Stimulated activated naive CD8-positive, alpha-beta T cell treated with anti-CD3 and anti-CD28 coated beads, Interleukin-15, Interleukin-2, amounts not matched to agents 100 U/mL and 50 U/mL, for 24 hours (primary cell): ENCODE results near the gene METRN.
"Not testable (repeated sequence)": the region's sequence is repeated elsewhere in the genome, so short reads cannot be mapped to it uniquely, and the experiment has no call there.

Source experiments
- ATAC-seq: fragments of 150-1000 bp; cut with Tn5 transposase; one replicate; pipeline ENCODE4 v1.10.0; 2021
- DNase-seq: peaks from one replicate; pipeline ENCODE4 v3.0.0; 2021

The METRN gene

DNA sequence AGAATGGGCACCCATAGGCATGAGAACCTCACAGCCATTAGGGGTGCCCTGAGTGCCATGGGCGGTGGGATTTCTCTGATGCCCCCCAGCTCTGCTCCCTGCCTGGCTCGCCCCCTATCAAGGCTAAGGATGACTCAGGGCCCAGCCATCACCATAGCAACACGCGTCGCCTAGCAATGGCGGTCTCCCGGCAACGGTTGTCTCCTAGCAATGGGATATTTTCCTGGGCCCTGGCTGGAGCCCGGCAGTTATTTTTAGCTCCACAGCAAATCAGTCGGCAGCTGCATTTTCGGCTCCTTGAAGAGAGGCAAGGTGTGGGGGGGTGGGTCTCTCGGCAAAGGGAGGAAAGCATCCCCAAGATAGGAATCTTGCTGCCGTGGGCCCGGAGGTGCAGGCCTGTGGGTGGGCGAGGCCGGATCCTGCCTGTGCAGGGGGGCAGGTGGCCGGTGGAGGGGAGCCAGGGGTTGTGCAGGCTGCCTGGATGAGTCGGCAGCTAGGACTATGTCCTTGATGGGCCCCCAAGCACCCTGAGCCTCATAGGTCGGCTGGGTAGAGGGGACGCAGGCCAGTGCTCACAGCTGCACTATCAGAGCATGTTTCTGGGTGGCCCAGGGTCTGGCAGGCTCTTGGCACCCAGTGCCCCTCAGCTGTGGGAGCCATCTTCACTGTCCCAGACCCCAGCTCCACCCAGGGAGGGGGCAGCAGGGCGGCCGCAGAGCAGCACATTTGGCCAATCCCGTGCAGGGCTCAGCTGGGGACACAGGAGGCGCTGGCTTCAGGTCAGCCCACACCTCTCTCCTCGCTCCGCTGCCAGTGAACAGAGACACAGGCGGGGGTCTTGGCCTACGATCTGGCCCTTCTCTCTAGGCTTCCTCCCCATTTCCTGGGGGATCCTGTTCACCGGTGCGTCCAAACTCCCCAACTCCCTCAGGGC lies 5.1 kb upstream of the METRN start:
- ATAC-seq (no peak), DNase-seq (no peak)

GRCh38 chr16:710500-711075 lies 4.3 kb upstream of the METRN start:
- ATAC-seq (no peak), DNase-seq (no peak)

GRCh38 chr16:711084-711483 lies 3.8 kb upstream of the METRN start:
- no peak for ATAC-seq
- no peak for DNase-seq

- peak; percentile 66 for ATAC-seq
- DNase-seq = peak; percentile 90
These were observed 3.2 kb upstream of the METRN start for GRCh38 chr16:711548-712320.

GRCh38 chr16:712740-713250 lies 2.1 kb upstream of the METRN start:
- ATAC-seq = not testable (repeated sequence)
- DNase-seq = peak; percentile 77

GRCh38 chr16:714079-714478 lies 839 bp upstream of the METRN start:
- ATAC-seq = no peak

DNA sequence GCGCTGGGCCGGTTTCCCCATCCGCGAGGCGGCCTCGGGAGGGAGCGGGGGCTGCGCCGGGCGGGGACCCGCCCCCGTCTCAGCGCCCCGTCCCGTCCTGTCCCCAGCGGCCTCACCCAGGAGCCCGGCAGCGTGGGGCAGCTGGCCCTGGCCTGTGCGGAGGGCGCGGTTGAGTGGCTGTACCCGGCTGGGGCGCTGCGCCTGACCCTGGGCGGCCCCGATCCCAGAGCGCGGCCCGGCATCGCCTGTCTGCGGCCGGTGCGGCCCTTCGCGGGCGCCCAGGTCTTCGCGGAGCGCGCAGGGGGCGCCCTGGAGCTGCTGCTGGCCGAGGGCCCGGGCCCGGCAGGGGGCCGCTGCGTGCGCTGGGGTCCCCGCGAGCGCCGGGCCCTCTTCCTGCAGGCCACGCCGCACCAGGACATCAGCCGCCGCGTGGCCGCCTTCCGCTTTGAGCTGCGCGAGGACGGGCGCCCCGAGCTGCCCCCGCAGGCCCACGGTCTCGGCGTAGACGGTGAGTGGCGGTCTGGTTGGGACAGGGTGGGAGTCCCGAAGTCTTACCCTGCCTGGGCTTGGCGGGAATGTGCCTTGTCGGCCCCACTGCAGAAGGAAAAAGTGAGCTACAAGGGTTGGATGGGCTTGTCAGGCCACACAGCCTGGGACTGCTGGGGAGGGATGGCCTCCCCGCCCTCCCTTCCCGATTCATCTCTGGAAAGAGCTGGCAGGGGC lies 720 bp downstream of the METRN start:
- DNase-seq (peak; percentile 45), ATAC-seq (peak; percentile 1)

More at GRCh38 chr16:714079-714478, 839 bp upstream of the METRN start:
- no peak for DNase-seq

DNA sequence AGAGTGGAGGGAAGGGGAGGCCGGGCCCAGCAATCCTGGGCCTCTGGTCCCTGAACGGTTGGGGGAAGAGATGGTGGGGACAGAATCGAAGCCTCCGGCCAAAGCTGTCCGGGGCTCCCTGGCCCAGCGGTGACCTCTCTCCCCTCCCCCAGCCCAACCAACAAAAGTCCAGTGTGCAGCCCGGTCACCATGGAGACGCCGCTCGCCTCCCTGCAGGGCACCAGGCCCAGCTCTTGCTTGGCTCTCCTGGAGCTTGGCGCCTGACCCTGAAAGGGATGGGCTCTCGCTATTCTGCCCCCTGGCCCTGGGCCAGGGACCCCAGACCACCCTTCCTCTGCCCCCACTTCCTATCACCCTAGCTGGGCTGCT lies 1.3 kb downstream of the METRN start:
- DNase-seq (no peak), ATAC-seq (no peak)

DNA sequence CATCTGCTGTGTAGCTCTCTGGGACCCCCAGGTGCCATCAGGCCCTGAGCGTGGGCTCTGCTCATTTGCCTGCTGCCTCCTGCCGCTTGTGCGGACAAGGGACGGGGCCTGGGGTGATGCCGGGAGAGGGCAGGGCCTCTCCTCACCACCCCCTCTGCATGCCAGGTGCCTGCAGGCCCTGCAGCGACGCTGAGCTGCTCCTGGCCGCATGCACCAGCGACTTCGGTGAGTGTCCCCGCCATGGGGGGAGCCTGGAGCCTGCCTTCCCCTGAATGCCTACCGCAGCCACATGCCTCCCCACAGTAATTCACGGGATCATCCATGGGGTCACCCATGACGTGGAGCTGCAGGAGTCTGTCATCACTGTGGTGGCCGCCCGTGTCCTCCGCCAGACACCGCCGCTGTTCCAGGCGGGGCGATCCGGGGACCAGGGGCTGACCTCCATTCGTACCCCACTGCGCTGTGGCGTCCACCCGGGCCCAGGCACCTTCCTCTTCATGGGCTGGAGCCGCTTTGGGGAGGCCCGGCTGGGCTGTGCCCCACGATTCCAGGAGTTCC lies 1.9 kb downstream of the METRN start:
- DNase-seq (no peak), ATAC-seq (no peak)

GRCh38 chr16:717450-718245 lies 2.7 kb downstream of the METRN start:
- ATAC-seq = no peak
- DNase-seq = no peak

GRCh38 chr16:718389-718788 lies 3.5 kb downstream of the METRN start:
- no peak for ATAC-seq
- no peak for DNase-seq

DNA sequence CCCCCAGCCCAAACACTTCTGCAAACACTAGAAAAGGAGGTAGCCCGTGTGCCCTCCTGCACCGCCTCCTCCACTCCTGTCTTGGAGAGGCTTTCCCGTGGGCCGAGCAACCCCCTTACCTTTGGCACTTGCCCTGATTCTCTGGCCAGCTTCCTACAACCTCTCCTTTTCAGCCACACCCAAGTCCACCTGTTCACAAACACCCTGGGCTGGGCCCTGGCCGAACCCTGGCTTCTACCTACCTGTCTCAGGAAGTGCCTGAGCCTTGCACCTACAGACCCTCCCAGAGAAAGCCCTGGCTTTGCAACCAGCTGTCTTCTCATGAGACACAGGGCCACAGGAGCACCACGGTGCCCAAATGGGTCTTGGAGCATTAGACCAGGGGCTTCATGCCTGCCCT lies 4.0 kb downstream of the METRN start:
- DNase-seq = no peak
- no peak for ATAC-seq

DNA sequence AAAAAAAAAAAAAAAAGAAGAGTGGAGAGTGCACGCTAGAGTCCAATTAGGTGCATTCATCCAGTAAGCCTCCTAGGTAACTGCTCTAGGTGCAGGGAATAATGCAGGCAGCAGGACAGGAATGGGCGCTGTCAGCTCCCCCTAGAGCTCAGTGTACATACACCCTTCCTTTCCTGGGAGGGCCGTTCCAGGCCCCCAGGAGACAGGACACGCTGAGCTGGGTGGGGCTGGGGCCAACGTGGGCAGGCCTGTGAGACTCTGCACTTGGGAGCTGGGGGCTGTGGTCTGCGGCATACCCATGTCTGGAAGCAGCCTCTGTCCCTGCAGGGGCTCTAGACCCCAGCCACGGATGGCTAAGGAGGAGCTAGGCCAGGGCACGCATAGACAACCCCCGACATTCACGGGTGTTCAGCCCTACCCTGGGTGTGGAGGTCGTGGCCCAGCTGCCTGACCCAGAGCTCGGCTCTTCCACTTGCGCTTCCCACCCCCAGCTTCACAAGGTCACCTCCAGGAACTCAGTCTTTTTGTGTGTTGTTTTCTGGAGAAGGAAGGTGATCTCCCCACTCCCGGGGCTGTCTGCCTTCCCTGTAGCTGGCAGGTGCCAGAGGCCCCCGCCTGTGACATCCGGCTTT lies 5.0 kb downstream of the METRN start:
- DNase-seq (no peak), ATAC-seq (no peak)

- ATAC-seq = peak; percentile 62
- peak; percentile 76 for DNase-seq
These were observed 5.6 kb downstream of the METRN start for GRCh38 chr16:720447-720989.

GRCh38 chr16:720990-721764 lies 6.3 kb downstream of the METRN start, which contains the start of gene ANTKMT:
ANTKMT (plus strand) TSS chr16:721146; CDS start chr16:721275, 129 bp downstream.
- ATAC-seq (peak; percentile 64), DNase-seq (peak; percentile 88)

DNA sequence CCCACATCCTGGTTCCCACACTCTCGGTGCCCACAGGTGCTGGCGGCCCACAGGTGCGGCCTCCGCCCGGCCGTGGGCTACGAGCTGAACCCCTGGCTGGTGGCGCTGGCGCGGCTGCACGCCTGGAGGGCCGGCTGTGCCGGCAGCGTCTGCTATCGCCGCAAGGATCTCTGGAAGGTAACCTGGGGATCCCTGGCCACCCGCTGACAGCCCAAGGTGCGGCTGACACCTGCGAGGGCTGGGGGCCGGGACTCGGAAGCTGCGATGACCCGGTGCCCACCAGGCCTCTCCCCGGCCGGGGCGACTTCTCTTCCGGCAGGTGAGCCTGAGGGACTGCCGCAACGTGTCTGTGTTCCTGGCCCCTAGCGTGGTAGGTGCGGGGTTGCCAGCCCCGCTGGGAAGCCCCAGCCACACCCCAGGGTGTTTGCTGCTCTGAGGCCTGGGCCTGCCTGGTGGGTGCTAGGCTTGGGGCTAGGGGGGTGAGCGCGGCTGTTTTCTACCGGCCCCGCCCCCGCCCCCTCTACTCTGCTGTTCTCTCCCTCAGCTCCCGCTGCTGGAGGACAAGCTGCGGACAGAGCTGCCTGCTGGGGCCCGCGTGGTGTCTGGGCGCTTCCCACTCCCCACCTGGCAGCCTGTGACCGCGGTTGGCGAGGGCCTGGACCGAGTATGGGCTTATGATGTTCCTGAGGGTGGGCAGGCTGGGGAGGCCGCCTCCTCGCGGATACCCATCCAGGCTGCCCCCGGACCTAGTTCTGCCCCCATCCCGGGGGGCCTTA lies 7.0 kb downstream of the METRN start:
- ATAC-seq = no peak
- DNase-seq = no peak

- ATAC-seq (no peak), DNase-seq (no peak)
These were observed 8.1 kb downstream of the METRN start for GRCh38 chr16:722835-723633.
